Liver (tissue), 9 donors: Measurements from ENCODE around the gene SLC16A2. TPM values are rescaled to one million over a fixed set of nuclear protein-coding genes. Genes with fewer than 3 reads are reported as not detected.

Source experiments
- DNase-seq: peaks from one replicate; pipeline ENCODE4 v3.0.0-alpha.2; 2017; ENCODE audit warnings: low spot score
- H3K27ac ChIP-seq, 2 donors: one replicate each; pipeline ENCODE4 v1.7.0; 2013; ENCODE audit warnings: inconsistent platforms in 2 of 2, low read length in 2 of 2, control low read depth in 1 of 2, low read depth in 1 of 2, mild to moderate bottlenecking in 1 of 2
- H3K27me3 ChIP-seq, 4 donors: one replicate each; pipeline versions ENCODE4 v1.6.1 to v1.7.0; 2013; ENCODE audit warnings: low read length in 3 of 4, inconsistent platforms in 1 of 4, mild to moderate bottlenecking in 1 of 4, moderate library complexity in 1 of 4; ENCODE audit not compliant: control insufficient read depth in 4 of 4, insufficient read depth in 4 of 4
- H3K36me3 ChIP-seq, 4 donors: one replicate each; pipeline versions ENCODE4 v1.6.1 to v1.7.0; 2013; ENCODE audit warnings: low read length in 3 of 4, mild to moderate bottlenecking in 3 of 4, low read depth in 1 of 4, moderate library complexity in 1 of 4; ENCODE audit not compliant: control insufficient read depth in 4 of 4, insufficient read depth in 3 of 4
- H3K4me1 ChIP-seq, 4 donors: one replicate each; pipeline versions ENCODE4 v1.6.1 to v1.7.0; 2013; ENCODE audit warnings: low read length in 3 of 4, mild to moderate bottlenecking in 3 of 4, moderate library complexity in 1 of 4; ENCODE audit not compliant: control insufficient read depth in 4 of 4, insufficient read depth in 4 of 4
- H3K4me3 ChIP-seq, 3 donors: one replicate each; pipeline versions ENCODE4 v1.6.1 to v1.7.0; 2013; ENCODE audit warnings: low read length in 3 of 3, control low read depth in 1 of 3, low read depth in 1 of 3, mild to moderate bottlenecking in 1 of 3
- H3K9ac ChIP-seq, 2 donors: one replicate each; pipeline ENCODE4 v1.7.0; 2013; ENCODE audit warnings: low read length in 2 of 2, mild to moderate bottlenecking in 2 of 2, moderate library complexity in 2 of 2, control low read depth in 1 of 2, low read depth in 1 of 2
- H3K9me3 ChIP-seq, 4 donors: one replicate each; pipeline versions ENCODE4 v1.6.1 to v1.7.0; 2013; ENCODE audit warnings: low read length in 3 of 4; ENCODE audit not compliant: control insufficient read depth in 4 of 4
- ATF3 ChIP-seq: IDR thresholded peaks from 2 replicates; pipeline ENCODE4 v1.6.1; 2016; ENCODE audit warnings: antibody characterized with exemption
- CTCF ChIP-seq: fragments of 150-350 bp; IDR thresholded peaks from 2 replicates; pipeline ENCODE4 v1.5.1; 2017; ENCODE audit warnings: improper control_type of control experiment, low read depth, low read length; ENCODE audit not compliant: missing input control
- EGR1 ChIP-seq, 2 donors: IDR thresholded peaks; 2 replicates each; pipeline ENCODE4 v1.6.1; 2016 to 2018; ENCODE audit warnings: antibody characterized with exemption in 2 of 2, low read depth in 2 of 2
- FOXA1 ChIP-seq: IDR thresholded peaks from 2 replicates; pipeline ENCODE4 v1.6.1; 2016; ENCODE audit warnings: antibody characterized with exemption
- FOXA2 ChIP-seq: IDR thresholded peaks from 2 replicates; pipeline ENCODE4 v1.6.1; 2016; ENCODE audit warnings: antibody characterized with exemption
- GABPA ChIP-seq, 2 donors: IDR thresholded peaks in 1 of 2; conservative IDR thresholded peaks in 1 of 2; 2 replicates each; pipeline ENCODE4 v1.6.1; 2016; ENCODE audit warnings: antibody characterized with exemption in 2 of 2, mild to moderate bottlenecking in 1 of 2, moderate library complexity in 1 of 2
- HNF4A ChIP-seq, 2 donors: conservative IDR thresholded peaks; 2 replicates each; pipeline ENCODE4 v1.6.1; 2016; ENCODE audit warnings: antibody characterized with exemption in 2 of 2, mild to moderate bottlenecking in 2 of 2
- HNF4G ChIP-seq: IDR thresholded peaks from 2 replicates; pipeline ENCODE4 v1.6.1; 2016; ENCODE audit warnings: antibody characterized with exemption
- JUND ChIP-seq, 2 donors: IDR thresholded peaks; 2 replicates each; pipeline ENCODE4 v1.6.1; 2016; ENCODE audit warnings: antibody characterized with exemption in 2 of 2
- MAX ChIP-seq: IDR thresholded peaks from 2 replicates; pipeline ENCODE4 v1.6.1; 2016; ENCODE audit warnings: antibody characterized with exemption
- NR2F2 ChIP-seq: IDR thresholded peaks from 2 replicates; pipeline ENCODE4 v1.6.1; 2016; ENCODE audit warnings: antibody characterized with exemption
- RAD21 ChIP-seq, 2 donors: IDR thresholded peaks; 2 replicates each; pipeline ENCODE4 v1.6.1; 2016; ENCODE audit warnings: antibody characterized with exemption in 2 of 2, mild to moderate bottlenecking in 2 of 2
- REST ChIP-seq: IDR thresholded peaks from 2 replicates; pipeline ENCODE4 v1.6.1; 2016; ENCODE audit warnings: antibody characterized with exemption, mild to moderate bottlenecking
- RXRA ChIP-seq, 2 donors: IDR thresholded peaks; 2 replicates each; pipeline ENCODE4 v1.6.1; 2017 to 2018; ENCODE audit warnings: antibody characterized with exemption in 2 of 2, mild to moderate bottlenecking in 1 of 2
- SP1 ChIP-seq: IDR thresholded peaks from 2 replicates; pipeline ENCODE4 v1.6.1; 2018; ENCODE audit warnings: antibody characterized with exemption, mild to moderate bottlenecking
- TAF1 ChIP-seq: conservative IDR thresholded peaks from 2 replicates; pipeline ENCODE4 v1.6.1; 2016; ENCODE audit warnings: antibody characterized with exemption, mild to moderate bottlenecking
- YY1 ChIP-seq: IDR thresholded peaks from 2 replicates; pipeline ENCODE4 v1.6.1; 2016; ENCODE audit warnings: antibody characterized with exemption, mild to moderate bottlenecking
- ZBTB33 ChIP-seq: IDR thresholded peaks from 2 replicates; pipeline ENCODE4 v1.6.1; 2016; ENCODE audit warnings: antibody characterized with exemption
- WGBS: extraction: QIAGEN DNeasy Blood & Tissue Kit; methylation state at CpG from one replicate; pipeline ENCODE4 v1.1.7; 2013; 5-methylcytosine and 5-hydroxymethylcytosine counted together
- polyA plus RNA-seq, 2 donors: library from polyadenylated mRNA; stranded (reverse) in 1 of 2; unstranded in 1 of 2; fragments of 200-250 nt in 1 of 2; fragments of >200 nt in 1 of 2; fragmentation: Nextera tagmentation in 1 of 2; extraction: Ambion mirVana in 1 of 2; gene quantifications; one replicate each; pipeline versions ENCODE4 v1.2.1 to v1.2.3, GENCODE V29; 2013 to 2015
- total RNA-seq, 2 donors: library from RNA; depleted of rRNA; stranded (reverse); fragments of >200 nt; gene quantifications; one replicate each; pipeline ENCODE4 v1.2.3, GENCODE V29; 2014
- donor health status: healthy.
- donor health status: healthy.
- donor health status: healthy.
- donor health status: healthy.
- donor health status: healthy.

SLC16A2 gene
- total and polyA plus RNA-seq, 4 donors, result 10.0 to 32.7 (median 21.9) TPM

DNA sequence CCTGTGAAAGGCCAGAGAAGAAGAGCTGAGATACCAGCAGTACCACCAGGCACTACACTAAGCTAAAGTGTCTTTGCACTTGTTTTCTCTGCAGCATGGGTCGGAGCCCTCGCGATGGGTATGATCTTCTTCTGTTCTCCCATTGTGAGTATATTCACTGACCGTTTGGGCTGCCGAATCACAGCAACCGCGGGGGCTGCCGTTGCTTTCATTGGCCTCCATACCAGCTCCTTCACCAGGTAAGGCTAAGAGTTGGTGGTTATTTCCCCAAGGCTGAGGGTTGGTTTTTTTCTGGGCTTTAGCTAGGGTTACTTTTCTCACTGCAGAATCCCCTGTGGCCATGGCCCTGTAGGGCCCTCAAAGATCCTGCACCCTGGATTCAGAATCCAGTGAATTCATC lies 99.6 kb downstream of the SLC16A2 start:
- 99% methylated on average over 8 of the region's 8 CpGs for WGBS
- no peak overlapping the region for H3K27ac ChIP-seq

More for the DNA sequence above, 99.6 kb downstream of the SLC16A2 start:
- no peaks in the 10 kb centered on the region for H3K9me3 ChIP-seq
- no peak for DNase-seq
- H3K27me3 ChIP-seq, result no peaks in the 10 kb centered on the region
- H3K36me3 ChIP-seq, result no peaks in the 10 kb centered on the region
- peaks cover 2 to 15% (median 11%) of the 10 kb centered on the region in 4 donors for H3K4me1 ChIP-seq
- TF ChIP-seq MAX (no peak), SP1 (no peak), HNF4G (no peak), HNF4A (conservative IDR thresholded peaks at IDR 0.05) (no peak), FOXA2 (no peak), YY1 (no peak), JUND (IDR thresholded peaks at IDR 0.05) (no peak), RAD21 (IDR thresholded peaks at IDR 0.05) (no peak), ZBTB33 (no peak), TAF1 (no peak), REST (no peak), RXRA (IDR thresholded peaks at IDR 0.05) (no peak), EGR1 (IDR thresholded peaks at IDR 0.05; ENCODE audit: low read depth in 2 of 2) (no peak), ATF3 (no peak), FOXA1 (no peak), NR2F2 (no peak), CTCF (no peak), GABPA (IDR thresholded peaks at IDR 0.05 in 1 of 2, conservative IDR thresholded peaks at IDR 0.05 in 1 of 2) (no peak)
- H3K9ac ChIP-seq, result no peak overlapping the region
- H3K4me3 ChIP-seq, result no peak overlapping the region
